Esophagus squamous epithelium (tissue), 4 donors: Measurements from ENCODE around the gene SPRR2D.

ENCODE experiments used
- POLR2A ChIP-seq, 4 donors: fragments of 450-650 bp; IDR thresholded peaks; one replicate each; pipeline ENCODE4 v1.6.1; 2017; ENCODE audit warnings: antibody characterized with exemption in 4 of 4, mild to moderate bottlenecking in 4 of 4, moderate library complexity in 3 of 4
- TF ChIP-seq, protein P1 (sequence below), 6 experiments: fragments of 450-650 bp in 4 of 6; fragments of 200-600 bp in 2 of 6; sonication (generic) in 2 of 6; IDR thresholded peaks; one replicate each; pipeline ENCODE4 v1.5.1; 2016 to 2019; ENCODE audit warnings: antibody characterized with exemption in 6 of 6, mild to moderate bottlenecking in 4 of 6, moderate library complexity in 4 of 6

DNA sequence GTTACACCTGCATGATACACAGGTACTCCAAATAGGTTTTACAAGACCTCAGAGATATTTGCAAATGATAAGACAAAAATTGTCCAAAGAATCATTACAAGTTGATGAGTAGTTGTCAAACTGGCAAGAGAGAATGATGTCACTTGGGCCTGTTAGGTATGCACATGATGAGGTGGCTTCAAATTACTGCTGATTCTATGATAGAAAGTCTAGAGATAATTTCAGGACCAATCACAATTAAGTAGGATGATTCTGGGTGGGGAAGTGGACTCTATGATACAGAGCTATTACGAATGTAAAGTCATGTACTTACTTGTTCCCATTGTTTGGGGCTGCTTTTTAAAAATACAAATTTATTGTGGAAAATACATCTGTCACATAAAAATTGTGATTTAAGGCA, 15.1 kb downstream of the SPRR2D start:
- no peak for TF ChIP-seq POLR2A (IDR thresholded peaks at IDR 0.05)
- TF ChIP-seq, protein P1, sequence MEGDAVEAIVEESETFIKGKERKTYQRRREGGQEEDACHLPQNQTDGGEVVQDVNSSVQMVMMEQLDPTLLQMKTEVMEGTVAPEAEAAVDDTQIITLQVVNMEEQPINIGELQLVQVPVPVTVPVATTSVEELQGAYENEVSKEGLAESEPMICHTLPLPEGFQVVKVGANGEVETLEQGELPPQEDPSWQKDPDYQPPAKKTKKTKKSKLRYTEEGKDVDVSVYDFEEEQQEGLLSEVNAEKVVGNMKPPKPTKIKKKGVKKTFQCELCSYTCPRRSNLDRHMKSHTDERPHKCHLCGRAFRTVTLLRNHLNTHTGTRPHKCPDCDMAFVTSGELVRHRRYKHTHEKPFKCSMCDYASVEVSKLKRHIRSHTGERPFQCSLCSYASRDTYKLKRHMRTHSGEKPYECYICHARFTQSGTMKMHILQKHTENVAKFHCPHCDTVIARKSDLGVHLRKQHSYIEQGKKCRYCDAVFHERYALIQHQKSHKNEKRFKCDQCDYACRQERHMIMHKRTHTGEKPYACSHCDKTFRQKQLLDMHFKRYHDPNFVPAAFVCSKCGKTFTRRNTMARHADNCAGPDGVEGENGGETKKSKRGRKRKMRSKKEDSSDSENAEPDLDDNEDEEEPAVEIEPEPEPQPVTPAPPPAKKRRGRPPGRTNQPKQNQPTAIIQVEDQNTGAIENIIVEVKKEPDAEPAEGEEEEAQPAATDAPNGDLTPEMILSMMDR (IDR thresholded peaks at IDR 0.05), result no peak
